Stimulated activated CD8-positive, alpha-beta memory T cell treated with anti-CD3 and anti-CD28 coated beads, Interleukin-7, amount 100 ng/mL, for 4 hours (primary cell): ENCODE measurements around the gene SLC35B1.

ENCODE experiments used
- DNase-seq, 2 donors: peaks; one replicate each; pipeline ENCODE4 v3.0.0-alpha.2; 2020; ENCODE audit warnings: low read depth in 2 of 2

The SLC35B1 gene, protein sequence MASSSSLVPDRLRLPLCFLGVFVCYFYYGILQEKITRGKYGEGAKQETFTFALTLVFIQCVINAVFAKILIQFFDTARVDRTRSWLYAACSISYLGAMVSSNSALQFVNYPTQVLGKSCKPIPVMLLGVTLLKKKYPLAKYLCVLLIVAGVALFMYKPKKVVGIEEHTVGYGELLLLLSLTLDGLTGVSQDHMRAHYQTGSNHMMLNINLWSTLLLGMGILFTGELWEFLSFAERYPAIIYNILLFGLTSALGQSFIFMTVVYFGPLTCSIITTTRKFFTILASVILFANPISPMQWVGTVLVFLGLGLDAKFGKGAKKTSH

DNA sequence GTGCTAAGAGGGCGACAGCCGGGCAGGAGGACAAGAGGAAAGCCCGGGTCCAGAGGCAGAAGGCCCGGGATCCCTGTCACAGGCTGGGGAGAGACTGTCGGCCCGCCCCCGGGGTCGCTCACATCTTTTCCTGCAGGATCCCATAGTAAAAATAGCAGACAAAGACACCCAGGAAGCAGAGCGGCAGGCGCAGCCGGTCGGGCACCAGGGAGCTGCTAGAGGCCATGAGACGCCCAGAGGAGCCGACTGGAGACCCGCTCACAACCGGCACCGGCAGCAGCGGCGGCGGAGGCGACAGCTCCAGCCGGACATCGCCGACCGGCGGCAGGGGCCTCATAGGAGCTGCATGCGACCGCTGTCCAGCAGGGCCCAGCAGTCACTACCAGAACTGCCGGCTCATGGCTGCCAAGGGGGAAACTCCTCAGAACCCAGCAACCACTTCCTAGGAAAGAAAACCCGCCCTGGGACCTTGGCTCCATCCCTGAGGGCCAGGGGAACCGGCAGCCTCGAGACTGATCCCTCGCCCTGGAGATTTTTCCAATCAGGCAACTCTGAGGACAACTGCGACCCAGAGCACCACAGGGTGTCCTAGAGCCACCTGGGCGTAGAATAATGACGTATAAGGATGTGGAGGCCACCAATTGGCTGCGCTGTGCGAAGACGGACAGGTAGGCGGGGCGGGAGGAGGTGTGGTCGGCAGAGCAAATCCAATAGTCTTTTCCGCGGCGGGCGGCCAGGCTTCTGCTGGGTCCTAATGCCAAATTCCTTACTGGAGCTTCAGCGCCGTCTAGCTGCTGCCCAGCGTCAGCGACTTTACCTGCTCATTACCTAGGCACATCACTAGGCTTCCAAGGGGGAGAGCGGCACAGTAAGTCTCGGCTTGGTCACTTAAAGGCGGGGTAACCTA, at the start of gene SLC35B1:
Gene SLC35B1, minus strand, starts transcription at position 357 of the 907 bp plus-strand sequence. Its CDS starts 131 bp downstream, at position 226.
- DNase-seq, result peak; percentile 96 to 98

DNA sequence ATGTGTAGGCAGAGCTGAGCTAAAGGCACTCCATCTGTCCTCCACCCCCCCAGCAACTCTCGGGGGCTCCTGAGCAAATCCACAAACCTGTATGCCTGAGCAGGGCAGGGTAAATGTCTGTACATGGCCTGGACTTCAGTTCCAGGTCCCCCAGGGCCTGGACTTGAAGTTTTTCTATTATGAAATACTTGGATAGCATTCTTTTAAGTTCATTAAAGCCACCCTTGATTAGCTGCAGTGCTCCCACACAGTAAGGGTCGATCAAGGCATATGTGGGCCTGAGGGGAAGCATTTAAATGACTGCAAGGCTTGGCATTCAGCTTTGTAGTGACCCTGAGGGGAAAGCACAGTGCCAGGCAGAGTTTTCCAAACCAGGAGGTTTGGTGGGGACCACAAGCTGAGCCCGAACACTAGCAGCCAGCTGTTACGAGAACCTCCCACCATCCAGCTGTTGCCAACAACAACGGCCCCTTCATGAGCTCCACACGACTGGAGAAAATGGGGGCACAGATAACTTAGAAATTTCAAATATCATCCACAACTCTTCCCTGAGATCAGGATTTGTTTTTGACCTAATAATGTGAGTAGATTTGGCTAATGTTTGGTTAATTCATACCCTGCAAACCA, 49.5 kb upstream of the SLC35B1 start:
- no peak for DNase-seq

DNA sequence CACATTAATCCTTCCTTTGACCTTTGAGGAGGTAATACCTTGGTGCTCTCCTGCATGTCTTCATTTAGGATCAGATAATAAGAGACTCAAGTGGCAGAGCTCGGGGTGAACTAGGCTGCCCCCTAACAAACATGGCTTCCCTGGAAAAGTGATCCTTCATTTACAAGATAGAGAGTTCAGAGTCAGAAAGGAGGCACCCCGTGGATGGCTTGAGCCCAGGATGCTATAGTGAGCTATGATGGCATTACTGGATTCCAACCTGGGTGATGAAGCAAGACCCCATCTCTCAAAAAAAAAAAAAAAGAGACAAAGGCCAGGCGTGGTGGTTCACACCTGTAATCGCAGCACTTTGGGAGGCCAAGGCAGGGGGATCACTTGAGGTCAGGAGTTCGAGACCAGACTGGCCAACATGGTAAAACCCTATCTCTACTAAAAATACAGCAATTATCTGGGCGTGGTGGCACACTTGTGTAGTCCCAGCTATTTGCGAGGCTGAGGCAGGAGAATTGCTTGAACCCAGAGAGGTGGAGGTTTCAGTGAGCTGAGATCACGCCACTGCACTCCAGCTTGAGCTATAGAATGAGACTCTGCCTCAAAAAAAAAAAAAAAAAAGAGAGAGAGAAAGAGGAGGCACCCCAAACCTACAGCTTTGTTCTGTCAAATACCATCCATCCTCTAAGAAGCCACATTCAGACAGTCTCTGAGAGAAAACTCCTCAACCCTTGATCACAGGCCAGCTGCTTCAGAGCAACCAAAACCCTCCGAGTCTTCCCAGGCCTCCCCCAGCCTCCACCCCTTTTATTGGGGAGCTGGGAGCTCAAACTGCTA, 48.8 kb upstream of the SLC35B1 start:
- DNase-seq, result no peak

GRCh38 chr17:49755663-49756283, 48.0 kb upstream of the SLC35B1 start:
- no peak for DNase-seq

- no peak for DNase-seq
Observed at GRCh38 chr17:49753959-49754391, 46.2 kb upstream of the SLC35B1 start.

GRCh38 chr17:49752508-49752907, 44.7 kb upstream of the SLC35B1 start:
- DNase-seq, result no peak

DNA sequence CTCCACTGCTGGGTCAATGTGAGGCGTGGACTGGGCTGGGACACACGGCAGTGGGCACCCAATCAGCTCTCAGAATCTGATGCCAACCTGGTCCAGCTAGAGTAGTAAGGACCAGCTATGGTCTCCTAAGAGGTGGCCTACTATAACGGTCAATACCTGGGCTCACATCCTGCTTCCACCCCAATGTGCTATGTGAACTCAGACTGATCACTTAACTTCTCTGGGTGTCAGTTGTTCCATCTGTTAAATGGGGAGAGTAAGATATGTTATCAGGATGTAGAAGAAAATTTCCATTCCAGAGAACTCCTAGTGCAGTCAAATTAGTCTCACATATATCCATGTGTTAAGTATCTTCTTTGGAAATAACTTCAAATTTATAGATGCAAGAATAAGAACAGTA, 42.0 kb upstream of the SLC35B1 start:
- DNase-seq, result no peak

- DNase-seq, result peak; percentile 38 to 39
Observed at GRCh38 chr17:49748791-49749190, 41.0 kb upstream of the SLC35B1 start.

DNA sequence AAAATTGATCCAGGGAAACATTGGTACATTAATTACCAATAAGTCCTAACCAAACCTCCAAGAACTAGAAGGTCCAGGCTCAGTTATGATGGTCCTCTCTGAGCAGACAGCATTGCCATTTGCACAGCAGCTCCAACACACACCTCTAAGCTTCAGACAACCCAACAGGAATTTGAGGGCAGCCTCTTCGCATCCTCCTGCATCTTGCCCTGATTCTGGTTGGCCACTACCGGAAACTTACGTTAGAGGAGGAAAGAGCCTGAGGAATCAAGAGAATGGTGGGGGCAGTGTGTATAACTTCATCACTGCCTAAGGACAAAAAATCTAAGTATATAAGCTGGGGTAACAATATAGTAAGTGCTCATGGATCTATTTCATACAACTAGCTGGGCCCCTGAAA, 40.5 kb upstream of the SLC35B1 start:
- no peak for DNase-seq

GRCh38 chr17:49747632-49748031, 39.9 kb upstream of the SLC35B1 start:
- no peak for DNase-seq

- DNase-seq, result no peak
Observed at GRCh38 chr17:49746791-49747490, 39.2 kb upstream of the SLC35B1 start.

DNA sequence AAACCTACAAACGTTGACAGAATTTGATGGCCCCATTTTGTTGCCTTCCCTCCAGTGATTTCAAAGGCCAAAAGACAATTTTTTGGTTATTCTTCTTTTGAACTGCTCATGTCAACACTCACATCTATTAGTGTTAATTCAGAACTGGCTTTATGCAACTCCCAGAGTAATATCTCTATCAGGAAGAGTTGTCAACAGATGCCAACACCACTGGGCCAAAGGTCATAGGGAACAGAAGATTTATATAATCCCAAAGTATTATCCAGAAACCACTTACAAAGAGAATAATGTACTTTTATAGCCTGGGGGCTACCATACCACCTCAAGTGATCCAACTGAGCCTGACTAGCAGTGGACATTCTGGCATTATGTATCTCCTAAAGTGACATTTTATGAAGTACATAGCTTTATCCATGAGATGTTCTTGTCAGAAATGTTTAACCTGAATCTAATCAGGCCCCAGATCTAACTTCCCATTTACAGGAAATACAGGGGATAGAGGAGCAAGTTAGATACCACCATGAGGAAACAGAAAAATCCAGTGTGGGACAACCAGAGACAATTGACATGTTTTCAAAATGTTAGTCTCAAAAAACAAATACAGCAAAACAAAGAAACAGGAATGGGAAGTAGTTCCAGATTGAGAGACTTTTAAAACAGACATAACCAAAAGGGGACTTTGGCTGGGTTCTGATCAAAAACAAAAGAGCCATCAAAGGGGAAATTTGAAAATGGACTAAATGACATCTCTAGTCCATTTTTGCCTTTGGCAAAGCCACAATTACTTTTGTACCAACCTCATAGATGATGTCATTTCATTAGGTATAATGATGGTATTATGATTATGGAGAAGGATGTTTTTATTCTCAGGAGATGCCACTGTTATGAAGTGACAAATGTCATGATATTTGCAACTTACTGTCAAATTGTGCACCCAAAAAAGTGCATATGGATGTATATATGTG, 37.7 kb upstream of the SLC35B1 start:
- no peak for DNase-seq

DNA sequence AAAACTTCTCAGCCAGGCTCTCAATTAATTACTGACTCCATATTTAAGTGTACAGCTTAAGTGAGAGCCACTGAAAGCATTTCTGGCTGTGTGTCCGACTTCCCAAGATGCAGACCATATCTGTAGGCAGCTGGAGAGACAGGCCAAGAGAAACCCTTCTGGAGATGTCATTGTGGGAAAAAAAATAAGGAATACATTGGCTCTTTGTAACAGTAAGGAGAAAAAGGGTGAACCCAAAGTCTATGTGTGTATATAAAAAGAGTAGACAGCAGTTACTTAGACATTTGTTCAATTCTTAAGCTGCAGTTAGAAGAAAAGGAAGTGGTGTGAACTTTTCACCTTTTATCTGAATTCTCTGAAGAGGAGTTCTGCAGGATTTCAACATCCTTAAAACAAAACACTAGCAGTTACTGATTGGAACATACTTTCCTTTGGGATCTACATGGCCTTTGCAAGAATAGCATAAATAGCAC, 34.4 kb upstream of the SLC35B1 start:
- DNase-seq, result no peak

DNA sequence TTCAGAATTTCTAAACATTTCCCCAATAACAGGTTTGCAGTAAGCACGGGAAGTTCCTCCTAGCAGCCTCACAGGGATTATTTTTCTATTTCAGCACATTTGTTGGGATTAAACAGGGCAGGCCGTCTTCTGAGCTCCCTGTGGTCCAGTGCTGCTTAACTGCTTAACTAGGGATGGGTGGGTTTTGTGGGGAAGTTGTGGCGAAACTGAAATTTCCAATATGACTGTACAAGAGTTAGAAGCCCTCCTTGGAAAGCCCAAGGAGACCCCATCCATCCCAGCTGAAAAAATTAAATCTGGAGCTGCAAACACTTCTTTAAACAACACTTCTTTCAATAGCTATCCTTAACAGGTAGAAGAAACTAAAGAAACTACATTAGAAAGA, 33.9 kb upstream of the SLC35B1 start:
- no peak for DNase-seq

DNA sequence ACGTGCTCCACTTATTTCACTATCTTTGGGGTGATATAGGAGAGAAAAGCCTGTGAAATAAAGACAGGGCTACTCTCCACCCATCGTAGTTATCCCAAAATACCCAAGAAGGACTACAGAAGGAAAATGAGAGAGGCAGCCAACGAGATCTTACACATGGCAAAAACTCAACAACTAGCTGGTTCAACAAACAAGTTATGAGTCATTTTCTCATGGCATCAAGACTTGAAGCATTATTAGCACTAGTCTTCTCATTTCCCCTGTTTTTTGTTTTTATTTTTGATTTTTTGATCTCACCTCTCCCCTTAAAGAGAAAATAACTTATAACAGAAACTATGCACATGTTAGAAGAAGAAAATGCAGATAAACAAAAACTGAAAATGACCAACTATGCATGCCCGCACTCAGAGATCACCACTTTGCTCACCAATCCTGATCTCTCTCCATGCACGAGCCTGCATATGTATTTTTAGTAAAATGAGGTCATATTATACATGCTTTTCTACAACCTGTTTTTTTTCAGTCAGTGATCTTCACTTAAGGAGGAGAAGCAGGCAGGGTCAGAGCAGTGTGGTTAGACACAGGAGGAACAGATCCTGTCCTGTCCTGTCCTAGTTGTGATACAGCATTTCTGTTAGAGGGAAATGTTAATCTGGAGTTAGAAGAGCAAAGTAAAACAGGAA, 33.4 kb upstream of the SLC35B1 start:
- DNase-seq, result no peak

DNA sequence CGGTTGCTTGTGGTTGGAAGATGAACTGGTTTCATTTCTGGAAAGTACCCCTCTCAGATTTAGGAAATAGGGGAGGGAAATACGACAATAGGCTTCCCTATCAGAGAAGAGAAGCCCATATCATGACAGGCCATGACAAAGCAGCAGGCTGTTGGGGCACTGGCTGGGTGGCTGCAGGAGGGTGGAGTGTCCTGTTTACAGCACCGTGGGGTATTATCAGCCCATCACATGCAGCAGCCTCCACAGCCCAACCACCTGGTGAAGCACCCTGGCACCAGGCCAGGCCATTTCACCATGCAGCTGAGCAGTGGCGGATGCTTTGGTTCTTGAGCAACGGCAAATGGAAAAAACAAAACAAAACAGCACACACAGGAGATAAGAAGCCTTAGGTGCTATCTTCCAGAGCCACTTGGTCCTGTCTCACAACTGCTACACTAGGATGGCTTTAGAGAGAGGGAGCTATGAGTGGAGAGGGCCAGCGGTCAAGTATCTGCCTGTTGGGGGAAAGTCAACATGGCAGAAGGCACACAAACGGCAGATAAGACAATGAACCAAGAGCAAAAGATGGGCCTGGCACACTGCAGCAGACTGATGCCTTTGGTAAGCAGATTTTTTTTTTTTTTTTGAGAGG, 32.0 kb upstream of the SLC35B1 start:
- DNase-seq, result peak; percentile 83

DNA sequence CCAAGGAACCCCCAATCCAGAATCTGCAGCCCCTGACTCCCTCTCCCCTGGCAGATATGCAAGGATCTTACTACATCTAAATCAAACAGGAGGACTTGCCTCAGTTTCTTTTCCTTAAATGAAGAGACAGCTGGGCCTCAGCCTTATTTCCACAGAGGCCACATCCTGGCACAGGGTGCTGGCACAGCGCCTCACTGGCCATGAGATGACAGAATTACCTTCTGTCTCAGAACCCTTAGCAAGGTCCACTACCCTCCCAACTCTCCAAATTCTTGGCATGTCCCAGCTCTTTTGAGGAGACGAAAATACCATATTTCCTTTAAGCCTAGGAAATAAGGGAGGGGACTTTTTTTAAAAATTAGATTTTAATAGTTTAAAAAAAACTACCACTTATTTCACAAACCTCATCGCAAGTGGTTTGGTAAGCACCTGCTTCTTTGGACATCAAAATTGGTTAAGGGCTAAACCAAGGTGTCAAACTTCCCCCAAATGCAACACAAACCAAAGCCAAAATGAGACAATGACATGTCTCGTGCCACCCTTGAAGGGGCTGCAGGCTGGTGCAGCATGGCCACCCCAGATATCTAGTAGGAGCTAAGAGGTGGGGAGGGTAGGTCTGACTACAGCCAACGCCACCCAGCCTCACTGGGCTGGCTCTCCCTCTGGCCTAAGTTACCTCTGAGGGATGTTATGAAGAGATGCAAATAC, 30.8 kb upstream of the SLC35B1 start:
- DNase-seq, result no peak
